Transverse colon (tissue), 3 donors: ENCODE measurements around the gene CALCB.

Experiments used
- EP300 ChIP-seq: sonication (generic); formaldehyde crosslinking; IDR thresholded peaks from one replicate; pipeline ENCODE4 v1.6.1; 2017; ENCODE audit warnings: antibody characterized with exemption, low read depth
- POLR2A ChIP-seq: fragments of 450-650 bp; IDR thresholded peaks from one replicate; pipeline ENCODE4 v1.6.1; 2016; ENCODE audit warnings: antibody characterized with exemption, mild to moderate bottlenecking, moderate library complexity
- TF ChIP-seq, protein P1 (sequence below), 5 experiments: fragments of 200-600 bp in 3 of 5; fragments of 450-650 bp in 2 of 5; sonication (generic) in 3 of 5; IDR thresholded peaks; 1 replicate in 2 of 5; 2 replicates in 3 of 5; pipeline ENCODE4 v1.5.1; 2016 to 2017; ENCODE audit warnings: antibody characterized with exemption in 5 of 5, inconsistent platforms in 3 of 5, mild to moderate bottlenecking in 2 of 5, moderate library complexity in 1 of 5

DNA sequence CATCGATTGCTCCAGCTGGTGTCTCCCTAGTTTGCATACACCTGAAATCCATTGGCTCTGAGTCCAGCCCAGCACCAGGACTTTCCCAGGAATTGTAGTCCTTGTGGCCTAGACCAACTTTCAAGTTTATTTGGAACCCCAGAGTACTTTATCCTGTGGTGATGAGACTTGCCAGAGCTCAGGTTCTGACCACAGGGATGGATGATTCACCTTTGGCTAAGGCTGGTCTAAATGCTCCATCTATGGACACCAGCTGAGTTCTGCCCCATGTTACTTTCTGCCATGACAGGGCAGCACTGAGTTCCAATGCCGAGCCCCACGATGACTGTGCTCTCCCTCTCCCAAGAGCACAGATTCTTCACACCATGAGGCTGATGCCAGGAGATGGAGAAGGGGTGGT is 24.0 kb downstream of the CALCB start:
- TF ChIP-seq, protein P1, sequence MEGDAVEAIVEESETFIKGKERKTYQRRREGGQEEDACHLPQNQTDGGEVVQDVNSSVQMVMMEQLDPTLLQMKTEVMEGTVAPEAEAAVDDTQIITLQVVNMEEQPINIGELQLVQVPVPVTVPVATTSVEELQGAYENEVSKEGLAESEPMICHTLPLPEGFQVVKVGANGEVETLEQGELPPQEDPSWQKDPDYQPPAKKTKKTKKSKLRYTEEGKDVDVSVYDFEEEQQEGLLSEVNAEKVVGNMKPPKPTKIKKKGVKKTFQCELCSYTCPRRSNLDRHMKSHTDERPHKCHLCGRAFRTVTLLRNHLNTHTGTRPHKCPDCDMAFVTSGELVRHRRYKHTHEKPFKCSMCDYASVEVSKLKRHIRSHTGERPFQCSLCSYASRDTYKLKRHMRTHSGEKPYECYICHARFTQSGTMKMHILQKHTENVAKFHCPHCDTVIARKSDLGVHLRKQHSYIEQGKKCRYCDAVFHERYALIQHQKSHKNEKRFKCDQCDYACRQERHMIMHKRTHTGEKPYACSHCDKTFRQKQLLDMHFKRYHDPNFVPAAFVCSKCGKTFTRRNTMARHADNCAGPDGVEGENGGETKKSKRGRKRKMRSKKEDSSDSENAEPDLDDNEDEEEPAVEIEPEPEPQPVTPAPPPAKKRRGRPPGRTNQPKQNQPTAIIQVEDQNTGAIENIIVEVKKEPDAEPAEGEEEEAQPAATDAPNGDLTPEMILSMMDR (IDR thresholded peaks at IDR 0.05): no peak
- TF ChIP-seq EP300 (no peak), POLR2A (no peak)
